Testis (tissue), 3 donors: ENCODE results near the gene SDK2. TPM values are rescaled to one million over a fixed set of nuclear protein-coding genes. Genes with fewer than 3 reads are reported as not detected.

ENCODE experiments used
- DNase-seq: peaks from one replicate; pipeline ENCODE4 v3.0.0-alpha.2; 2019
- H3K27ac ChIP-seq, 2 donors: fragments of 200-600 bp; sonication (generic); one replicate each; pipeline ENCODE4 v1.5.1; 2019
- H3K27me3 ChIP-seq: fragments of 200-600 bp; sonication (generic); one replicate; pipeline ENCODE4 v1.5.1; 2019
- H3K36me3 ChIP-seq: fragments of 200-600 bp; sonication (generic); one replicate; pipeline ENCODE4 v1.5.1; 2017; ENCODE audit warnings: low read depth; ENCODE audit errors: missing control alignments
- H3K4me1 ChIP-seq: fragments of 200-600 bp; sonication (generic); one replicate; pipeline ENCODE4 v1.5.1; 2019
- H3K4me3 ChIP-seq, 2 donors: fragments of 200-600 bp; sonication (generic); one replicate each; pipeline ENCODE4 v1.5.1; 2017 to 2019
- H3K9me3 ChIP-seq: fragments of 200-600 bp; sonication (generic); one replicate; pipeline ENCODE4 v1.5.1; 2017
- POLR2A ChIP-seq: fragments of 450-650 bp; IDR thresholded peaks from one replicate; pipeline ENCODE4 v1.6.1; 2017; ENCODE audit warnings: antibody characterized with exemption, mild to moderate bottlenecking, moderate library complexity
- WGBS, 2 donors: methylation state at CpG; one replicate each; pipeline ENCODE4 v1.1.5; 2018; 5-methylcytosine and 5-hydroxymethylcytosine counted together
- intact Hi-C: fragments of 100-400 bp; cut with DNase I; formaldehyde crosslinking; loops from one replicate; pipeline ENCODE4 v1.15.1; 2023; ENCODE audit warnings: low total_unique reads
- polyA plus RNA-seq: library from polyadenylated mRNA; stranded (reverse); fragments of 350-450 nt; fragmentation: Illumina TruSeq; extraction: RNeasy Lipid Tissue Mini Kit (QIAGEN cat#74804); gene quantifications from one replicate; pipeline ENCODE4 v1.2.3, GENCODE V29; 2014; ENCODE audit warnings: low read depth, low replicate concordance; ENCODE audit not compliant: insufficient read depth
- total RNA-seq, 2 donors: library from RNA; depleted of rRNA; stranded (reverse); fragments of >200 nt; gene quantifications; one replicate each; pipeline ENCODE4 v1.2.3, GENCODE V29; 2016
- TF ChIP-seq, protein P1 (sequence below), 3 experiments: fragments of 450-650 bp in 2 of 3; fragments of 200-600 bp in 1 of 3; sonication (generic) in 1 of 3; IDR thresholded peaks; one replicate each; pipeline ENCODE4 v1.5.1; 2016 to 2019; ENCODE audit warnings: antibody characterized with exemption in 3 of 3, mild to moderate bottlenecking in 2 of 3, moderate library complexity in 1 of 3

The SDK2 gene
- total and polyA plus RNA-seq, 3 donors from 2014 or later: 36.9 to 63.4 (median 55.4) TPM

DNA sequence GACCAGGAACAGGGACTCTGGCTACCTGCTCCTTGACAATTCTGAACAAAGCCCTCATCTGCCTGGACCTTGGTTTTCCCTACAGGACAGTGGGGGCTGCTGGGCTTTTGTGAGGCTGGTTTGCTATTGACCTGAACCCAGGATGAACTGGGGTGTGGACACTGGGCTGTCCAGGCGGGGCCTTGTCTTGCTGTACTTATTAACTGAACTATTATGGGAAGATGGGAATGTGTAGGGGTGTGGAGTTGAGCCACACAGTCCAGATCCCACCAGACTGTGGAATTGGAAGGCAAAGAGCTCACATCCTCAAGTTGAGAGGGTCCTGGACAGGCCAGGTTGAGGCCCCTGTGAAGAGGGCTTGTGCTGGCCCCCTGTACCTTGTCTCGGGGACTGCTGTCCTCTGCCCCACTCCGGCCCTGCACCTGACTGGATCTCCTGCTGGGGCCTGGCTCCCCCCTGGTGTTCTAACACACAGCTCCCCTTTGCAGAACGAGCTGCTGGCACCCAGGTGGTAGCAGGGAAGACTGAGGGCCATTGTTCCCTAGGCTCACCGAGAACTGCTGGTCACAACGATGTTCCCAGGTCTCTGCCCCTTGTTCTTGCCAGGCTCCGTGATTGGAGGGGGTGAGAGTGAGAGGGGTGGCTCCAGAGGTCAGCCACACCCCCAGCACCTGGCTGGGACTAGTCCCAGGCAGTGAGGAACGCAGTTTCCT is 280.6 kb downstream of the SDK2 start:
- WGBS, 2 donors: 77 to 89% methylated on average over 3 to 8 of the region's 8 CpGs
- H3K27ac ChIP-seq: no peak overlapping the region
- peaks cover 32% of the 10 kb centered on the region for H3K4me1 ChIP-seq
- intact Hi-C loops: no loop called here
- no peaks in the 10 kb centered on the region for H3K36me3 ChIP-seq
- no peak overlapping the region for H3K4me3 ChIP-seq
- no peaks in the 10 kb centered on the region for H3K27me3 ChIP-seq
- H3K9me3 ChIP-seq: no peaks in the 10 kb centered on the region
- TF ChIP-seq, protein P1, sequence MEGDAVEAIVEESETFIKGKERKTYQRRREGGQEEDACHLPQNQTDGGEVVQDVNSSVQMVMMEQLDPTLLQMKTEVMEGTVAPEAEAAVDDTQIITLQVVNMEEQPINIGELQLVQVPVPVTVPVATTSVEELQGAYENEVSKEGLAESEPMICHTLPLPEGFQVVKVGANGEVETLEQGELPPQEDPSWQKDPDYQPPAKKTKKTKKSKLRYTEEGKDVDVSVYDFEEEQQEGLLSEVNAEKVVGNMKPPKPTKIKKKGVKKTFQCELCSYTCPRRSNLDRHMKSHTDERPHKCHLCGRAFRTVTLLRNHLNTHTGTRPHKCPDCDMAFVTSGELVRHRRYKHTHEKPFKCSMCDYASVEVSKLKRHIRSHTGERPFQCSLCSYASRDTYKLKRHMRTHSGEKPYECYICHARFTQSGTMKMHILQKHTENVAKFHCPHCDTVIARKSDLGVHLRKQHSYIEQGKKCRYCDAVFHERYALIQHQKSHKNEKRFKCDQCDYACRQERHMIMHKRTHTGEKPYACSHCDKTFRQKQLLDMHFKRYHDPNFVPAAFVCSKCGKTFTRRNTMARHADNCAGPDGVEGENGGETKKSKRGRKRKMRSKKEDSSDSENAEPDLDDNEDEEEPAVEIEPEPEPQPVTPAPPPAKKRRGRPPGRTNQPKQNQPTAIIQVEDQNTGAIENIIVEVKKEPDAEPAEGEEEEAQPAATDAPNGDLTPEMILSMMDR (IDR thresholded peaks at IDR 0.05): no peak
- no peak for TF ChIP-seq POLR2A
- DNase-seq: no peak

DNA sequence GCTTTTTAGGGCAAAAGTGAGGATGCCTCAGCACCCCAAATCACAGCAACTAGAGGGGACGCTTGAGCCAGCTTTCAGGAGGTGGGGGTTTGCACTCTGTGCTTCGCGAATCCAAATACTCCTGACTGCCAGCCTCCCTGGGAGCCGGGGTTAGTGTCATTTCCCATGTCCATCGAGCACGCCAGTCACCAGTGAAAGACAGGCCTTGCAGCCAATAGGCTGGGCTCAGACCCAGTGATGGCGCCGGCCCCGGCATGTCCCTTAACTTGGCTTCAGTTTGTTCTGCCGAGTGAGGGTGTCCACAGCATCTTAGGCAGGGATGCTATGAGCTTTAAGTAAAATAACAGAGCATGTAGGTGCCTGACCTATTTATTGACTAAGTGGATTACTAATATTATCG is 281.5 kb downstream of the SDK2 start:
- TF ChIP-seq, protein P1 (IDR thresholded peaks at IDR 0.05): no peak
- TF ChIP-seq POLR2A: no peak
- 84 to 86% methylated on average over 4 to 11 of the region's 11 CpGs for WGBS, 2 donors
- DNase-seq: no peak
- Histone ChIP-seq H3K4me3 (no peak overlapping the region), H3K27me3 (no peaks in the 10 kb centered on the region), H3K27ac (no peak overlapping the region), H3K4me1 (peaks cover 32% of the 10 kb centered on the region), H3K36me3 (no peaks in the 10 kb centered on the region), H3K9me3 (no peaks in the 10 kb centered on the region)
- intact Hi-C loops: no loop called here

GRCh38 chr17:73360961-73361761 is 283.1 kb downstream of the SDK2 start:
- Histone ChIP-seq H3K9me3 (no peaks in the 10 kb centered on the region), H3K36me3 (no peaks in the 10 kb centered on the region), H3K27me3 (no peaks in the 10 kb centered on the region), H3K27ac (no peak overlapping the region), H3K4me3 (no peak overlapping the region), H3K4me1 (peaks cover 27% of the 10 kb centered on the region)
- TF ChIP-seq, protein P1 (IDR thresholded peaks at IDR 0.05): no peak
- no peak for TF ChIP-seq POLR2A
- 85 to 90% methylated on average over 28 of the region's 29 CpGs for WGBS, 2 donors
- no peak for DNase-seq
- intact Hi-C loops: no loop called here

GRCh38 chr17:73359987-73360410 is 284.2 kb downstream of the SDK2 start:
- Histone ChIP-seq H3K27ac (no peak overlapping the region), H3K4me1 (peaks cover 15% of the 10 kb centered on the region), H3K36me3 (no peaks in the 10 kb centered on the region), H3K9me3 (no peaks in the 10 kb centered on the region), H3K27me3 (no peaks in the 10 kb centered on the region), H3K4me3 (no peak overlapping the region)
- intact Hi-C loops: no loop called here
- 74 to 75% methylated on average over 7 of the region's 7 CpGs for WGBS, 2 donors
- peak; percentile 29 for DNase-seq
- no peak for TF ChIP-seq POLR2A
- TF ChIP-seq, protein P1 (IDR thresholded peaks at IDR 0.05): no peak
